ENCODE measurements around the gene PFKM.

DNA sequence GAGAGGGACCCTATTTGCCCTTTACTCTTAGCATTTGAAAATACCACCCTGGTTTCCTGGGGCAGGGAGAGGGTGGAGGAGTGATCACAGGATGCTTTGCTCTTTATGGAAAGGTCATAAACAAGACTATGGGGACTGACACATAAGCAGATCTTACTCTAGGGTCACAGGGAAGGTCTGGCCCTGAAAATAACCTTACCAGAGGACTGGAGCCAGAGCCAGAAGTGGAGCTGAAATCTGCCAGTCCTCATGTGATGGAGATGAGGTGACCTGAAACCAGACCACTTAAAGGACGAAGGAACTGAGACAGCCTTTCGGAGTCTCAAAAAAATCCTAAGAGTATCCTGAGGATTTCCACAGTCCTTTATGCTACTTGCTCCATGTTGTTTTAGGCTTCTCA, 12.4 kb downstream of the PFKM start:
- TF ChIP-seq CTCF (IDR thresholded peaks at IDR 0.05) (no peak), EP300 (IDR thresholded peaks at IDR 0.05) (no peak), POLR2A (IDR thresholded peaks at IDR 0.05) (no peak)

Data from ovary (tissue), 3 donors.